PC-9 (cell line): ENCODE measurements around the gene CKS1B. TPM values are rescaled to one million over a fixed set of nuclear protein-coding genes. Genes with fewer than 3 reads are reported as not detected.

ENCODE experiments used
- BruUV-seq: library from RNA; stranded (reverse); fragments of 400-500 nt; replicated peaks from 2 replicates; lab custom pipeline; 2021; lab: Mats Ljungman, UMichigan
- CTCF ChIA-PET: fragments of 300-600 bp; sonication (Branson Sonifier 250); formaldehyde crosslinking; loops from one replicate; lab custom pipeline; 2022; ENCODE audit warnings: antibody characterized with exemption; lab: Charles Lee
- POLR2A ChIA-PET: fragments of 300-600 bp; sonication (Branson Sonifier 250); formaldehyde crosslinking; loops from one replicate; lab custom pipeline; 2022; ENCODE audit warnings: antibody characterized with exemption; ENCODE audit not compliant: unreplicated experiment; lab: Charles Lee
- DNase-seq, 2 experiments: peaks; one replicate each; pipeline versions ENCODE4 v3.0.0 to v3.0.0-alpha.2; 2015 to 2022; ENCODE audit warnings: mixed read lengths in 1 of 2
- H2AFZ ChIP-seq: fragments of 200-600 bp; sonication (generic); 2 replicates; pipeline ENCODE4 v1.8.1; 2017; ENCODE audit warnings: antibody characterized with exemption
- H3F3A ChIP-seq: fragments of 200-600 bp; sonication (generic); 2 replicates; pipeline ENCODE4 v1.8.1; 2017; ENCODE audit warnings: antibody characterized with exemption, mild to moderate bottlenecking, low read depth; ENCODE audit not compliant: insufficient read depth
- H3K27ac ChIP-seq: fragments of 200-600 bp; sonication (generic); 2 replicates; pipeline ENCODE4 v1.6.1; 2016; ENCODE audit warnings: mixed run types
- H3K27me3 ChIP-seq: fragments of 200-600 bp; sonication (generic); 2 replicates; pipeline ENCODE4 v1.6.1; 2016; ENCODE audit warnings: low read depth, mixed run types; ENCODE audit not compliant: insufficient read depth
- H3K36me3 ChIP-seq: fragments of 200-600 bp; sonication (generic); 2 replicates; pipeline ENCODE4 v1.6.1; 2016; ENCODE audit warnings: low read depth, mixed run types
- H3K4me1 ChIP-seq: fragments of 200-600 bp; sonication (generic); replicated peaks from 2 replicates; pipeline ENCODE4 v1.6.1; 2016; ENCODE audit warnings: mixed run types; ENCODE audit not compliant: insufficient read depth
- H3K4me2 ChIP-seq: fragments of 200-600 bp; sonication (generic); 2 replicates; pipeline ENCODE4 v1.6.1; 2017; ENCODE audit warnings: mixed run types
- H3K4me3 ChIP-seq: fragments of 200-600 bp; sonication (generic); 2 replicates; pipeline ENCODE4 v1.6.1; 2016; ENCODE audit warnings: mixed run types
- H3K79me2 ChIP-seq: fragments of 200-600 bp; sonication (generic); 2 replicates; pipeline ENCODE4 v1.6.1; 2017; ENCODE audit warnings: low read depth, mixed run types
- H3K9me2 ChIP-seq: fragments of 200-600 bp; sonication (generic); 2 replicates; pipeline ENCODE4 v1.8.1; 2017; ENCODE audit warnings: mild to moderate bottlenecking; ENCODE audit not compliant: insufficient read depth
- H3K9me3 ChIP-seq: fragments of 200-600 bp; sonication (generic); 2 replicates; pipeline ENCODE4 v1.8.1; 2016; ENCODE audit warnings: low read depth; ENCODE audit not compliant: insufficient read depth
- H4K20me1 ChIP-seq: fragments of 200-600 bp; sonication (generic); 2 replicates; pipeline ENCODE4 v1.8.1; 2017; ENCODE audit not compliant: insufficient read depth
- EZH2 ChIP-seq: fragments of 200-600 bp; sonication (generic); IDR thresholded peaks from 2 replicates; pipeline ENCODE4 v1.8.0; 2017; ENCODE audit warnings: antibody characterized with exemption, low read depth
- intact Hi-C: fragments of 100-400 bp; cut with micrococcal nuclease; formaldehyde crosslinking; loops from one replicate; pipeline ENCODE4 v1.10.0; 2022; ENCODE audit not compliant: unreplicated experiment
- total RNA-seq: library from RNA; stranded (reverse); gene quantifications from 2 replicates; pipeline ENCODE4 v1.2.3, GENCODE V29; 2021
- TF ChIP-seq, protein P1 (sequence below): fragments of 200-600 bp; sonication (generic); conservative IDR thresholded peaks from 2 replicates; pipeline ENCODE4 v1.6.1; 2017; ENCODE audit warnings: mixed run types, antibody characterized with exemption, mild to moderate bottlenecking, moderate library complexity

The CKS1B gene
- total RNA-seq, 1 experiment from 2014 or later: 236 TPM

DNA sequence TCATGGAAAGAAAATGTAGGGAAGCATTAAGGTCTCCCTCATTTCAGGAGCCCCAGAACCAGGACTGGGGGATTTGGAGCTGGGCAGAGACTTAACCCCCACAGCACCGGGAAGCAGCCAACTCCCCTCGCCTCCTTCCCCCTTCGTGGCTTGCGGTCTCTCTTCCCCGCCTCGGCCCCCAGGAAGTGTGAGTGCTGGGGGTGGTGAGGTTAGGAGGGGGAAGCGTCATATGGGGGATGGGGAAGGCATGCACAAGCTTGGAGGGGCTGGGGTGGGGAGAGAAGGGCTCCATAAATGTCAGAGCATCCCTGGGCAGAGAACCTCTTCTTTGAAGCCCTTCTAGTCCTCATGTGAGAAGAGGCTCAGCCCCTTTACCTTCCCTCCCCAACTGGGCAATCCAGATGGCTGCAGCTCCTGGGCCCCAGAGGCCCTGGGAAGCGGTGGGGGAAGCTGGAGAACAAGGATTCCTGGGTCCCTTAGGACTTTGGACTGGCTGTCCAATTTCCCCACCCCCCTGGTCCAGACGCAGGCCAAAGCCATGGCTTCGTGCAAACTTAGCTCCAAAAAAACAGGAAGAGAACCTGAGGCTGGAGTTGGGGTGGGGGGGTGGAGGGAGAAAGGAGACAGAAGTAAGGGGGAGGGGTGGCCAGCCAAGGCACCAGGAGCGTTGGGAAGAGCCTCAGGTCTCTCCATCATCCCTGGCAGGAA is 35.9 kb downstream of the CKS1B start:
- Histone ChIP-seq H3K36me3 (no peaks in the 10 kb centered on the region), H3K4me1 (no peaks in the 10 kb centered on the region; the same call in none of the 2 replicates), H4K20me1 (peaks cover 36% of the 10 kb centered on the region), H2AFZ (no peak overlapping the region), H3K4me2 (no peak overlapping the region), H3F3A (peaks cover 29% of the 10 kb centered on the region), H3K9me2 (no peaks in the 10 kb centered on the region), H3K79me2 (peaks cover 38% of the 10 kb centered on the region), H3K27me3 (no peaks in the 10 kb centered on the region), H3K4me3 (no peak overlapping the region), H3K9me3 (no peaks in the 10 kb centered on the region), H3K27ac (no peak overlapping the region)
- intact Hi-C loops: no loop called here
- no peak for TF ChIP-seq EZH2
- TF ChIP-seq, protein P1, sequence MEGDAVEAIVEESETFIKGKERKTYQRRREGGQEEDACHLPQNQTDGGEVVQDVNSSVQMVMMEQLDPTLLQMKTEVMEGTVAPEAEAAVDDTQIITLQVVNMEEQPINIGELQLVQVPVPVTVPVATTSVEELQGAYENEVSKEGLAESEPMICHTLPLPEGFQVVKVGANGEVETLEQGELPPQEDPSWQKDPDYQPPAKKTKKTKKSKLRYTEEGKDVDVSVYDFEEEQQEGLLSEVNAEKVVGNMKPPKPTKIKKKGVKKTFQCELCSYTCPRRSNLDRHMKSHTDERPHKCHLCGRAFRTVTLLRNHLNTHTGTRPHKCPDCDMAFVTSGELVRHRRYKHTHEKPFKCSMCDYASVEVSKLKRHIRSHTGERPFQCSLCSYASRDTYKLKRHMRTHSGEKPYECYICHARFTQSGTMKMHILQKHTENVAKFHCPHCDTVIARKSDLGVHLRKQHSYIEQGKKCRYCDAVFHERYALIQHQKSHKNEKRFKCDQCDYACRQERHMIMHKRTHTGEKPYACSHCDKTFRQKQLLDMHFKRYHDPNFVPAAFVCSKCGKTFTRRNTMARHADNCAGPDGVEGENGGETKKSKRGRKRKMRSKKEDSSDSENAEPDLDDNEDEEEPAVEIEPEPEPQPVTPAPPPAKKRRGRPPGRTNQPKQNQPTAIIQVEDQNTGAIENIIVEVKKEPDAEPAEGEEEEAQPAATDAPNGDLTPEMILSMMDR: no peak
- ChIA-PET POLR2A (no interaction called here), CTCF (interaction anchor here (0.5 kb wide), 1 partner anchor 476 kb away, joined by 3 read pairs; no protein-coding TSS in a partner anchor)
- BruUV-seq: no TSS peak
- no peak for DNase-seq

DNA sequence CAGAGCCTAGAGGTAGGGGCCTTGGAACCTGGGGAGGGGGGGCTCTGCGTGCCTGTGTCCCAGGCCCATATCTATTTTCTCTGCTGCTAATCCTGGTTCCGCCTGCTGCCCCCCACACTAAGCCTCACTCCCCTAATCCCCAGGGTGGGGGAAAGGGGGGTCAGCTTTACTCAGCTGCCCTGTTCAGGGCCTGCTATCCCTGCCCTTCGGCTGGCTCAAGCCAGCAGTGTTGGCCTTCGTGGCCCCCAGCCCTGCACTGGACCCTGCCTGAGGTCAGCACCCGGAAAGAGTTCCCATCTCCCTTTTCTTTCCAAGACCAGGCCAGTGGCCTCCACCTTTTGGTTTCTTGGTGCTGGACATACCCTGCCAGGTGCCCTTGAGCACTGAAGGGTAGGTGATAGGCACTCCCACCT is 36.5 kb downstream of the CKS1B start:
- H3K9me3 ChIP-seq: no peaks in the 10 kb centered on the region
- no peaks in the 10 kb centered on the region for H3K9me2 ChIP-seq
- H3K27ac ChIP-seq: no peak overlapping the region
- no peaks in the 10 kb centered on the region; the same call in none of the 2 replicates for H3K4me1 ChIP-seq
- H2AFZ ChIP-seq: no peak overlapping the region
- ChIA-PET CTCF (no interaction called here), POLR2A (no interaction called here)
- intact Hi-C loops: no loop called here
- no peaks in the 10 kb centered on the region for H3K36me3 ChIP-seq
- H3K4me2 ChIP-seq: no peak overlapping the region
- no peak overlapping the region for H3K4me3 ChIP-seq
- H4K20me1 ChIP-seq: peaks cover 36% of the 10 kb centered on the region
- no TSS peak for BruUV-seq
- no peak for DNase-seq
- no peaks in the 10 kb centered on the region for H3K27me3 ChIP-seq
- TF ChIP-seq, protein P1: no peak
- no peak for TF ChIP-seq EZH2
- peaks cover 29% of the 10 kb centered on the region for H3F3A ChIP-seq
- peaks cover 32% of the 10 kb centered on the region for H3K79me2 ChIP-seq

DNA sequence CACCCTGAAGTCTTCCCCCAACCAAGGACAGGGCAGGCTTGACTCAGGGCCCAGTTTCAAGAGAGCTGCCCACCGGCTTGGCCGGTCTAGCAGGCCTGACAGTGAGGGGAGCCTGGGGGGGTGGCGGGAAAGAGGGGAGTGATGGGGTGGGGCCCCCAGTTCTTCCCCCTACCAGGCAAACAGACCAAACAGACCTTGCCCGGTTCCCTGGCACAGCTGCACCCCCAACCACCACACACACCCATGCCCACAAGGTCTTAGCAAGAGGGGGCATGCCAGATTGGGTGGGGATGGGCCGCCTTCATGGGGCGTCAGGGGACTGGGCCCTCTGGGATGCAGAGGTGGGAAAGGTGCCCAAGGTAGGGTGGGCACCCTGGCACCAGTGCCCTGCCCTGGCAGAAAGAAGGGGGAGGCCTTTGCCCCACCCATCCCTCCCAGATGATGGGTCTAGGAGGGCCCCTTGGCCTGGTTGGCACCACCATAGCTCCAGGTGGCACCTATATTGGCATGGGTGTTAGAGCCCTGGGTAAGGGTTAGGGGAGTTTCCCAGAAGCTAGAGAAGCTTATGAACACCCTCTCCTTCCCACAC is 37.0 kb downstream of the CKS1B start:
- H3K9me2 ChIP-seq: no peaks in the 10 kb centered on the region
- H3K27me3 ChIP-seq: no peaks in the 10 kb centered on the region
- POLR2A ChIA-PET: interaction anchor here (0.5 kb wide), 1 partner anchor 56 kb away, joined by 8 read pairs; the partner anchor contains the start of gene PBXIP1
- no peak overlapping the region for H3K4me2 ChIP-seq
- H3K9me3 ChIP-seq: no peaks in the 10 kb centered on the region
- H3K79me2 ChIP-seq: peaks cover 27% of the 10 kb centered on the region
- peaks cover 33% of the 10 kb centered on the region for H3F3A ChIP-seq
- intact Hi-C loops: no loop called here
- CTCF ChIA-PET: no interaction called here
- peaks cover 36% of the 10 kb centered on the region for H4K20me1 ChIP-seq
- no peak for TF ChIP-seq EZH2
- TF ChIP-seq, protein P1: no peak
- no peak overlapping the region for H3K4me3 ChIP-seq
- no TSS peak for BruUV-seq
- peaks cover 3% of the 10 kb centered on the region for H3K4me1 ChIP-seq
- no peak overlapping the region for H3K27ac ChIP-seq
- no peak overlapping the region for H2AFZ ChIP-seq
- H3K36me3 ChIP-seq: no peaks in the 10 kb centered on the region
- DNase-seq: no peak
